ENCODE measurements around the gene SRRT. TPM values are rescaled to one million over a fixed set of nuclear protein-coding genes. Genes with fewer than 3 reads are reported as not detected.
"Not testable (repeated sequence)": the region's sequence is repeated elsewhere in the genome, so short reads cannot be mapped to it uniquely, and the experiment has no call there.

Gene SRRT
- total RNA-seq, 1 experiment from 2014 or later, result 102 TPM

- DNase-seq, result peak; percentile 88
Measured at GRCh38 chr7:100852048-100852872, 22.6 kb upstream of the SRRT start, which contains the start of gene SLC12A9. SLC12A9 (plus strand) TSS chr7:100852713; CDS start chr7:100854198, 1,485 bp downstream.

GRCh38 chr7:100854146-100854895 lies 20.6 kb upstream of the SRRT start:
- no peaks in the 10 kb centered on the region for H3K27me3 ChIP-seq
- no peaks in the 10 kb centered on the region for H3K9me3 ChIP-seq
- no peaks in the 10 kb centered on the region for H3K36me3 ChIP-seq

More at GRCh38 chr7:100852048-100852872, 22.6 kb upstream of the SRRT start, which contains the start of gene SLC12A9:
- Histone ChIP-seq H3K4me3 (peak within 1 kb of the TSS; percentile 72), H3K36me3 (no peaks in the 10 kb centered on the region), H3K27me3 (no peaks in the 10 kb centered on the region), H3K9me3 (no peaks in the 10 kb centered on the region)

GRCh38 chr7:100854899-100855298 lies 20.0 kb upstream of the SRRT start:
- H3K9me3 ChIP-seq, H3K36me3 ChIP-seq, H3K27me3 ChIP-seq, H3K4me3 ChIP-seq, DNase-seq: not testable (repeated sequence)

More at GRCh38 chr7:100854146-100854895, 20.6 kb upstream of the SRRT start:
- H3K4me3 ChIP-seq, result no peak overlapping the region
- DNase-seq, result no peak

- no peaks in the 10 kb centered on the region for H3K9me3 ChIP-seq
- no peaks in the 10 kb centered on the region for H3K36me3 ChIP-seq
- no peak for DNase-seq
- no peak overlapping the region for H3K4me3 ChIP-seq
- no peaks in the 10 kb centered on the region for H3K27me3 ChIP-seq
Measured at GRCh38 chr7:100855515-100855914, 19.4 kb upstream of the SRRT start.

- Histone ChIP-seq H3K9me3 (no peaks in the 10 kb centered on the region), H3K27me3 (no peaks in the 10 kb centered on the region), H3K36me3 (no peaks in the 10 kb centered on the region), H3K4me3 (no peak overlapping the region)
- no peak for DNase-seq
Measured at GRCh38 chr7:100856871-100857282, 18.0 kb upstream of the SRRT start.

- H3K4me3 ChIP-seq, result no peak overlapping the region
- no peaks in the 10 kb centered on the region for H3K36me3 ChIP-seq
- no peaks in the 10 kb centered on the region for H3K9me3 ChIP-seq
- no peaks in the 10 kb centered on the region for H3K27me3 ChIP-seq
- no peak for DNase-seq
Measured at GRCh38 chr7:100859856-100860255, 15.0 kb upstream of the SRRT start.

- Histone ChIP-seq H3K36me3 (no peaks in the 10 kb centered on the region), H3K9me3 (no peaks in the 10 kb centered on the region), H3K4me3 (no peak overlapping the region), H3K27me3 (no peaks in the 10 kb centered on the region)
- DNase-seq, result no peak
Measured at GRCh38 chr7:100860702-100861615, 13.9 kb upstream of the SRRT start.

- H3K36me3 ChIP-seq, result no peaks in the 10 kb centered on the region
- H3K4me3 ChIP-seq, result no peak overlapping the region
- no peaks in the 10 kb centered on the region for H3K9me3 ChIP-seq
- no peaks in the 10 kb centered on the region for H3K27me3 ChIP-seq
- DNase-seq, result no peak
Measured at GRCh38 chr7:100861616-100861985, 13.3 kb upstream of the SRRT start.

- no peak overlapping the region for H3K4me3 ChIP-seq
- no peaks in the 10 kb centered on the region for H3K27me3 ChIP-seq
- DNase-seq, result no peak
- no peaks in the 10 kb centered on the region for H3K9me3 ChIP-seq
- H3K36me3 ChIP-seq, result peaks cover 4% of the 10 kb centered on the region
Measured at GRCh38 chr7:100863406-100863950, 11.4 kb upstream of the SRRT start.

- DNase-seq, result no peak
Measured at GRCh38 chr7:100864263-100864845, 10.5 kb upstream of the SRRT start.

GRCh38 chr7:100865372-100865911 lies 9.5 kb upstream of the SRRT start:
- no peaks in the 10 kb centered on the region for H3K27me3 ChIP-seq
- H3K36me3 ChIP-seq, result peaks cover 9% of the 10 kb centered on the region
- no peaks in the 10 kb centered on the region for H3K9me3 ChIP-seq
- no peak overlapping the region for H3K4me3 ChIP-seq
- peak; percentile 23 for DNase-seq

More at GRCh38 chr7:100864263-100864845, 10.5 kb upstream of the SRRT start:
- Histone ChIP-seq H3K4me3 (no peak overlapping the region), H3K9me3 (no peaks in the 10 kb centered on the region), H3K36me3 (peaks cover 9% of the 10 kb centered on the region), H3K27me3 (no peaks in the 10 kb centered on the region)

- peak; percentile 89 for DNase-seq
- Histone ChIP-seq H3K27me3 (no peaks in the 10 kb centered on the region), H3K9me3 (no peaks in the 10 kb centered on the region), H3K4me3 (peak overlapping the region; percentile 75), H3K36me3 (peaks cover 10% of the 10 kb centered on the region)
Measured at GRCh38 chr7:100865938-100866728, 8.8 kb upstream of the SRRT start.

GRCh38 chr7:100866729-100867039 lies 8.2 kb upstream of the SRRT start:
- Histone ChIP-seq H3K27me3 (no peaks in the 10 kb centered on the region), H3K4me3 (peak overlapping the region; percentile 75), H3K9me3 (no peaks in the 10 kb centered on the region), H3K36me3 (peaks cover 12% of the 10 kb centered on the region)
- DNase-seq, result no peak

GRCh38 chr7:100867040-100867775 lies 7.7 kb upstream of the SRRT start, which contains the start of gene TRIP6:
TRIP6 (plus strand) TSS chr7:100867387; CDS start chr7:100867498, 111 bp downstream.
- DNase-seq, result peak; percentile 96
- H3K9me3 ChIP-seq, result no peaks in the 10 kb centered on the region
- H3K36me3 ChIP-seq, result peaks cover 13% of the 10 kb centered on the region
- no peaks in the 10 kb centered on the region for H3K27me3 ChIP-seq
- H3K4me3 ChIP-seq, result peak within 1 kb of the TSS; percentile 75

Data from MG63 (cell line).